T-cell (primary cell): ENCODE data around the gene ARHGAP32. TPM values are rescaled to one million over a fixed set of nuclear protein-coding genes. Genes with fewer than 3 reads are reported as not detected.

Experiments
- ATAC-seq, 4 experiments: fragments of 200-7000 bp in 3 of 4; fragments of 150-1000 bp in 1 of 4; cut with Tn5 transposase; replicated peaks in 1 of 4; 1 replicate in 3 of 4; 2 replicates in 1 of 4; pipeline ENCODE4 v1.10.0; 2021; ENCODE audit warnings: moderate library complexity in 3 of 4, mild to moderate bottlenecking in 2 of 4, moderate number of reproducible peaks in 1 of 4
- CTCF ChIA-PET, 2 donors: fragments of 300-600 bp; sonication (Branson Sonifier 250); formaldehyde crosslinking; loops; one replicate each; lab custom pipeline; 2022; ENCODE audit warnings: antibody characterized with exemption in 2 of 2; lab: Charles Lee
- POLR2A ChIA-PET, 2 donors: fragments of 300-600 bp; sonication (Branson Sonifier 250); formaldehyde crosslinking; loops; one replicate each; lab custom pipeline; 2022; ENCODE audit warnings: antibody characterized with exemption in 2 of 2; lab: Charles Lee
- DNase-seq, 35 experiments: peaks; one replicate each; pipeline versions ENCODE4 v3.0.0 to v3.0.0-alpha.2; 2013 to 2023
- H3K27ac ChIP-seq: one replicate; pipeline ENCODE4 v1.5.1; 2013; ENCODE audit warnings: low read length
- H3K27me3 ChIP-seq, 2 experiments: replicated peaks in 1 of 2; 1 replicate in 1 of 2; 2 replicates in 1 of 2; pipeline versions ENCODE4 v1.6.1 to v1.7.0; 2013; ENCODE audit warnings: low read length in 1 of 2, mixed read lengths in 1 of 2; ENCODE audit not compliant: control insufficient read depth in 2 of 2, insufficient read depth in 2 of 2; ENCODE audit errors: extremely low read depth in 1 of 2
- H3K36me3 ChIP-seq, 2 donors: 1 replicate in 1 of 2; 2 replicates in 1 of 2; pipeline versions ENCODE4 v1.6.1 to v1.7.0; 2013; ENCODE audit warnings: low read length in 1 of 2; ENCODE audit not compliant: control insufficient read depth in 2 of 2, insufficient read depth in 1 of 2; ENCODE audit errors: extremely low read depth in 1 of 2
- H3K4me1 ChIP-seq, 2 experiments: 1 replicate in 1 of 2; 2 replicates in 1 of 2; pipeline versions ENCODE4 v1.6.1 to v1.7.0; 2013; ENCODE audit warnings: low read length in 2 of 2, mixed read lengths in 1 of 2; ENCODE audit not compliant: insufficient read depth in 2 of 2, control insufficient read depth in 1 of 2; ENCODE audit errors: extremely low read depth in 1 of 2
- H3K4me3 ChIP-seq, 2 donors: 1 replicate in 1 of 2; 2 replicates in 1 of 2; pipeline versions ENCODE4 v1.5.1 to v1.7.0; 2013; ENCODE audit warnings: mild to moderate bottlenecking in 2 of 2, low read length in 1 of 2, moderate library complexity in 1 of 2; ENCODE audit not compliant: control insufficient read depth in 1 of 2; ENCODE audit errors: extremely low read depth in 1 of 2
- H3K9me3 ChIP-seq: 2 replicates; pipeline ENCODE4 v1.7.0; 2013
- H3K27ac Mint-ChIP-seq, 2 donors: one replicate each; pipeline ENCODE4 v1.8.0; 2020 to 2021; ENCODE audit warnings: mild to moderate bottlenecking in 2 of 2, mixed read lengths in 2 of 2
- H3K27me3 Mint-ChIP-seq, 2 donors: one replicate each; pipeline ENCODE4 v1.8.0; 2021 to 2022; ENCODE audit warnings: mixed read lengths in 2 of 2
- H3K36me3 Mint-ChIP-seq: one replicate; pipeline ENCODE4 v1.8.0; 2021; ENCODE audit warnings: mixed read lengths
- H3K4me1 Mint-ChIP-seq, 3 donors: one replicate each; pipeline ENCODE4 v1.8.0; 2020 to 2022; ENCODE audit warnings: mixed read lengths in 3 of 3, mild to moderate bottlenecking in 1 of 3
- H3K4me3 Mint-ChIP-seq, 3 donors: one replicate each; pipeline ENCODE4 v1.8.0; 2020 to 2022; ENCODE audit warnings: mild to moderate bottlenecking in 3 of 3, mixed read lengths in 3 of 3, moderate library complexity in 3 of 3
- H3K9me3 Mint-ChIP-seq, 3 donors: one replicate each; pipeline ENCODE4 v1.8.0; 2020 to 2022; ENCODE audit warnings: mixed read lengths in 3 of 3
- WGBS: methylation state at CpG from one replicate; pipeline ENCODE4 v1.1.5; 2013; ENCODE audit warnings: missing lambda C conversion rate; ENCODE audit not compliant: insufficient coverage; 5-methylcytosine and 5-hydroxymethylcytosine counted together
- total RNA-seq, 35 experiments: library from RNA in 6 of 35; stranded (reverse) in 6 of 35; fragments of 120-200 nt in 1 of 35; gene quantifications; one replicate each; pipeline versions ENCODE4 v1.2.1 to v1.2.4 and lab custom pipeline; 2013 to 2026

The ARHGAP32 gene
- 1 to 10 TPM; 4.4 to 7.8 (median 6.5) TPM for total RNA-seq
- 4.6 TPM for total RNA-seq (2013)
- 3.3 to 17.8 (median 10.9) reads per million in 29 experiments for total RNA-seq (lab: John Stamatoyannopoulos, UW)

DNA sequence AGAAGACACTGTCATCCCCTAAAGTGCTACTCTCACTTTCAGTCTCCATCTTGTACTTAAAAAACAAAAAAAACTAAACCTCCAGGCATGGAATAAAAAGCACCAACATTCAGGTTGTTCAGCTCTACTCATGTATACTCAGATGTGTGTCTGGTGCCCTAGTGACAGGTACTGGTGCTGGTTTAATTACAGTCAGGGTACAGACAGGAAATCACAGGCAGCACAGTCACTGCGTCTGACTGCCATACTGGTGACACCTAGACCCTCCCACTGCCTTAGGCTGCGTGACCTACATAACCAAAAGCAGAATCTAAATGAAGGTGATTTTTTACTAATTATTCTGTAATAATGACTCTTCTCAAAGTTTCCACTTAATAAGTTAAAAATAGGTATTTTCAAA is at the start of gene ARHGAP32:
Gene ARHGAP32 (minus strand): TSS at position 176 of the 400 bp plus-strand sequence. CDS start 127 bp downstream, at position 49.
- Histone ChIP-seq H3K9me3 (no peaks in the 10 kb centered on the region), H3K4me1 (peaks cover 0 to 2% of the 10 kb centered on the region in 2 experiments), H3K36me3 (no peaks in the 10 kb centered on the region), H3K27ac (no peak within 1 kb of the TSS), H3K27me3 (no peaks in the 10 kb centered on the region), H3K4me3 (no peak within 1 kb of the TSS)
- H3K9me3 Mint-ChIP-seq = peaks cover under 1% of the 10 kb centered on the region in 3 donors
- no peaks in the 10 kb centered on the region for H3K27me3 Mint-ChIP-seq
- POLR2A ChIA-PET = no interaction called here
- ATAC-seq = peak in 3 of 4 experiments; percentile 47 to 91 (median 68)
- CTCF ChIA-PET = no interaction called here
- peak in 12 of 35 experiments; percentile 1 to 29 (median 7) for DNase-seq
- H3K36me3 Mint-ChIP-seq = no peaks in the 10 kb centered on the region
- H3K27ac Mint-ChIP-seq = no peak within 1 kb of the TSS
- no CpG with 5 or more reads among the region's 2 CpGs for WGBS
- H3K4me1 Mint-ChIP-seq = no peaks in the 10 kb centered on the region
- H3K4me3 Mint-ChIP-seq = no peak within 1 kb of the TSS

DNA sequence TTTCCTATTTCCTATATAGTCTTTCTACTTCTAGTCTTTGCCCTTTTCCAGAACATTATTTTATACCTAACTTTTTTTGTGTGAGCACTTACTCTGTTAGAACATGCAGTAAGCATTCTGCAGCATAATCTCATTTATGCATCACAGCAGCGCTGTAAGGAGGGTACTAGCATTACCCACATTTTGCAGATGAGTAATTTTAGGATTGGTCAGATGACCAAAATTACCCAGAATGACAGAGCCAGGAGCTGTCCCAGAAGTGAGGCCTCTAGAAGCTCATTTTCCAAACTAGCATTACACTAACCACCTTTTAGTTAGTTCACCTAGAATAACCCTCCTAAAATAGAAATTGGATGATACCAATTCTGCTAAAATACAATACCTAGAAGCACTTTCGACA is 47.1 kb upstream of the ARHGAP32 start:
- Histone ChIP-seq H3K4me1 (no peaks in the 10 kb centered on the region), H3K27ac (no peak overlapping the region), H3K27me3 (no peaks in the 10 kb centered on the region), H3K9me3 (no peaks in the 10 kb centered on the region), H3K4me3 (no peak overlapping the region), H3K36me3 (no peaks in the 10 kb centered on the region)
- ATAC-seq (no peak), DNase-seq (no peak)
- Mint-ChIP-seq H3K4me3 (no peak overlapping the region), H3K4me1 (peaks cover 0 to 14% (median 0%) of the 10 kb centered on the region in 3 donors), H3K27ac (no peak overlapping the region), H3K27me3 (no peaks in the 10 kb centered on the region), H3K36me3 (peaks cover 10% of the 10 kb centered on the region), H3K9me3 (peaks cover 0 to 3% (median 0%) of the 10 kb centered on the region in 3 donors)
- ChIA-PET POLR2A (no interaction called here), CTCF (no interaction called here)
- WGBS = 91% methylated on average over 1 of the region's 2 CpGs

DNA sequence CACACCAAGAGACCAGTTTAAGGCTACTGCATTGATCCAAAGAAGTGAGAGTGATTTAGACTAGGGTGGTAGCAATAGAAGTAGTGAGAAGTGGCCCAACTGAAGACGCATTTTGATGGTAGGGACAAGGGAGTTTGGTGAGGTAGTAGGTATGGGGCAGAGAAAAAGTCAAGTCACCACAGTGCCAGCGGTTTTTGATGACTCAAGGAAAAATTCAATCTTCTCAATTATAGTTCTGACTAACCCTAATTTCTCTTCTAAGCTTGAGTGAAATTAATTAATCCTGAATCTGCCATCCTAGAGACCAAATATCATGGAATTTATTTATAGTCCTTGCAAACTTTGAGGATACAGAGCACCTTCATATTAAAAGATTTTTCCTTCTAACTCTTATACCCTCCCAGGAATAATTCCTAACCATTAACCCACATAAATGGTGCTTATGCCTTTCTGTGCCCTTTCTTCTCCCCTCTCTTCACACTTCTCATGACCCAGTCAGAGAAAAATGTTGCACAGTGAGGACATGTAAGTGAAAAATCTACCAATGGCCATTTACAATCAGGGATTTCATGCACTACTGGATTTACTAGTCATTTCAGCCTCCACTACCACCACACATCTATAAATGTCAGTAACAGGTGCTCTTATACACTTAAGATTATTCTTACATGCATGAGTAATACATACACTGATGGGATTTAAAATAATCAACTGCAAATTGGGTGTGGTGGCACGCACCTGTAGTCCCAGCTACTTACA is 45.9 kb upstream of the ARHGAP32 start:
- Histone ChIP-seq H3K4me1 (no peaks in the 10 kb centered on the region), H3K4me3 (no peak overlapping the region), H3K27ac (no peak overlapping the region), H3K36me3 (no peaks in the 10 kb centered on the region), H3K9me3 (no peaks in the 10 kb centered on the region), H3K27me3 (no peaks in the 10 kb centered on the region)
- no peaks in the 10 kb centered on the region for H3K27me3 Mint-ChIP-seq
- ATAC-seq = no peak
- H3K27ac Mint-ChIP-seq = no peak overlapping the region
- no peak overlapping the region for H3K4me3 Mint-ChIP-seq
- DNase-seq = no peak
- ChIA-PET CTCF (interaction anchor here in 1 of 2 donors (0.7 kb wide), 1 partner anchor 145 kb away, joined by 3 read pairs; no protein-coding TSS in a partner anchor), POLR2A (no interaction called here)
- H3K36me3 Mint-ChIP-seq = peaks cover 10% of the 10 kb centered on the region
- peaks cover 0 to 3% (median 0%) of the 10 kb centered on the region in 3 donors for H3K9me3 Mint-ChIP-seq
- no CpG with 5 or more reads among the region's 3 CpGs for WGBS
- peaks cover 0 to 5% (median 0%) of the 10 kb centered on the region in 3 donors for H3K4me1 Mint-ChIP-seq

DNA sequence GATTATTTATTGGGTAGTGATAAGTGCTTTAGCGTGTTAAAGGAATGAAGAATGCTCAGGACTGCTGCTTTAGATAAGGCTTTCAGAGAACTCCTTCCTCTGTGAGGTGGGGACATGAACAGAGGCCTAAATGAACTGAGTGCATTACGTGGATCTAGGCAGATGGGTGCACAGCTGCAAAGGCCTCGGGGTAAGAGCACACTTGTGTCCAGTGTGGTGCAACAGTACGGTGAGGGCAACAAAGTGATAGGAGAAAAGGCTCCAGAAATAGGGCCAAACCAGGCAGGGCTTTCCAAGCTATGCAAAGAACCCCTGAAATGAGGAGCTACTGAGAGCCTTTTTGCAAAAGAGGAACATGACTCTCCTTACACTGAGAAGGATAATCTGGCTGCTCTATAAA is 45.3 kb upstream of the ARHGAP32 start:
- ATAC-seq (no peak), DNase-seq (no peak)
- Mint-ChIP-seq H3K36me3 (peaks cover 10% of the 10 kb centered on the region), H3K9me3 (peaks cover 0 to 3% (median 0%) of the 10 kb centered on the region in 3 donors), H3K4me3 (no peak overlapping the region), H3K27me3 (no peaks in the 10 kb centered on the region), H3K27ac (no peak overlapping the region), H3K4me1 (no peaks in the 10 kb centered on the region)
- Histone ChIP-seq H3K27me3 (no peaks in the 10 kb centered on the region), H3K4me1 (no peaks in the 10 kb centered on the region), H3K4me3 (no peak overlapping the region), H3K9me3 (no peaks in the 10 kb centered on the region), H3K36me3 (no peaks in the 10 kb centered on the region), H3K27ac (no peak overlapping the region)
- CTCF ChIA-PET = interaction anchor here in 1 of 2 donors (0.6 kb wide), 1 partner anchor 14 kb away, joined by 4 read pairs; no protein-coding TSS in a partner anchor
- WGBS = 81% methylated on average over 3 of the region's 4 CpGs
- POLR2A ChIA-PET = no interaction called here

DNA sequence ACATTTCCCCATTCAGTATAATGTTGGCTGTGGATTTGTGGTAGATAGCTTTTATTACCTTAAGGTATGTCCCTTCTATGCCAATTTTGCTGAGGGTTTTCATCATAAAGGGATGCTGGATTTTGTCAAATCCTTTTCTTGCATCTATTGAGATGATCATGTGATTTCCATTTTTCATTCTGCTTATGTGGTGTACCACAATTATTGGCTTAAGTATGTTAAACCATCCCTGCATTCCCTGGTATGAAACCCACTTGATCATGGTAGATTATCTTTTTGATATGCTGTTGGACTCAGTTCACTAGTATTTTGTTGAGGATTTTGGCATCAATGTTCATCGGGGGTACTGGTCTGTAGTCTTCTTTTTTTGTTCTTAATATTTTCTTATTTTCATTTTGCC is 44.7 kb upstream of the ARHGAP32 start:
- Mint-ChIP-seq H3K27ac (no peak overlapping the region), H3K4me1 (no peaks in the 10 kb centered on the region), H3K27me3 (no peaks in the 10 kb centered on the region), H3K36me3 (peaks cover 10% of the 10 kb centered on the region), H3K9me3 (peaks cover 0 to 3% (median 0%) of the 10 kb centered on the region in 3 donors), H3K4me3 (no peak overlapping the region)
- CTCF ChIA-PET = interaction anchor here in 1 of 2 donors (0.6 kb wide), 1 partner anchor 15 kb away, joined by 4 read pairs; no protein-coding TSS in a partner anchor
- no CpG with 5 or more reads among the region's 1 CpG for WGBS
- ATAC-seq (no peak), DNase-seq (no peak)
- Histone ChIP-seq H3K27me3 (no peaks in the 10 kb centered on the region), H3K36me3 (no peaks in the 10 kb centered on the region), H3K4me3 (no peak overlapping the region), H3K9me3 (no peaks in the 10 kb centered on the region), H3K27ac (no peak overlapping the region), H3K4me1 (no peaks in the 10 kb centered on the region)
- POLR2A ChIA-PET = no interaction called here

DNA sequence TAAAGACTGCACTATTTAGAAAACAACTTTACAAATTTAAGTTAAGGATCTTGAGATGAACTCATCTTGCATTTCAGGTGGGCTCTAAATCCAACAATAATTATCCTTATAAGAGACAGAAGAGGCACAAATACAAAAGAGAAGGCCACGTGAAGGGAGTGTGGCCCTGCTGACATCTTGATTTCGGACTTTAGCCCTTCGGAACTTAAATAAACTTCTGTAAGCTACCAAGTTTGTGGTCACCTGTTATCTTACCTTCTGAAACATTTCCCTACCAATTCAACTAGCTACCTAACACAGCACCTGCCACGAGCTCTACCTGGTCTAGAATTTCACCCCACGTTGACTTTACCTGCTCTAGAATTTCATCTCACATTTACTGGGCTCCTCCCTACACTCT is 42.9 kb upstream of the ARHGAP32 start:
- H3K27me3 ChIP-seq = no peaks in the 10 kb centered on the region
- Mint-ChIP-seq H3K27ac (no peak overlapping the region), H3K4me1 (no peaks in the 10 kb centered on the region), H3K36me3 (peaks cover 10% of the 10 kb centered on the region), H3K9me3 (peaks cover 0 to 3% (median 0%) of the 10 kb centered on the region in 3 donors), H3K27me3 (no peaks in the 10 kb centered on the region), H3K4me3 (no peak overlapping the region)
- H3K4me3 ChIP-seq = no peak overlapping the region
- ChIA-PET CTCF (no interaction called here), POLR2A (no interaction called here)
- ATAC-seq = no peak
- no peak overlapping the region for H3K27ac ChIP-seq
- no peaks in the 10 kb centered on the region for H3K9me3 ChIP-seq
- no peaks in the 10 kb centered on the region for H3K36me3 ChIP-seq
- DNase-seq = no peak
- WGBS = 79% methylated on average over 4 of the region's 5 CpGs
- no peaks in the 10 kb centered on the region for H3K4me1 ChIP-seq
